GM21723 (cell line): ENCODE measurements around the gene POLE2.
"Not testable (repeated sequence)": the region's sequence is repeated elsewhere in the genome, so short reads cannot be mapped to it uniquely, and the experiment has no call there.

Source experiments
- ATAC-seq: cut with Tn5 transposase; IDR thresholded peaks from one replicate; pipeline ENCODE4 v1.9.1; 2021; ENCODE audit warnings: mild to moderate bottlenecking, moderate library complexity; ENCODE audit not compliant: unreplicated experiment

The POLE2 gene

DNA sequence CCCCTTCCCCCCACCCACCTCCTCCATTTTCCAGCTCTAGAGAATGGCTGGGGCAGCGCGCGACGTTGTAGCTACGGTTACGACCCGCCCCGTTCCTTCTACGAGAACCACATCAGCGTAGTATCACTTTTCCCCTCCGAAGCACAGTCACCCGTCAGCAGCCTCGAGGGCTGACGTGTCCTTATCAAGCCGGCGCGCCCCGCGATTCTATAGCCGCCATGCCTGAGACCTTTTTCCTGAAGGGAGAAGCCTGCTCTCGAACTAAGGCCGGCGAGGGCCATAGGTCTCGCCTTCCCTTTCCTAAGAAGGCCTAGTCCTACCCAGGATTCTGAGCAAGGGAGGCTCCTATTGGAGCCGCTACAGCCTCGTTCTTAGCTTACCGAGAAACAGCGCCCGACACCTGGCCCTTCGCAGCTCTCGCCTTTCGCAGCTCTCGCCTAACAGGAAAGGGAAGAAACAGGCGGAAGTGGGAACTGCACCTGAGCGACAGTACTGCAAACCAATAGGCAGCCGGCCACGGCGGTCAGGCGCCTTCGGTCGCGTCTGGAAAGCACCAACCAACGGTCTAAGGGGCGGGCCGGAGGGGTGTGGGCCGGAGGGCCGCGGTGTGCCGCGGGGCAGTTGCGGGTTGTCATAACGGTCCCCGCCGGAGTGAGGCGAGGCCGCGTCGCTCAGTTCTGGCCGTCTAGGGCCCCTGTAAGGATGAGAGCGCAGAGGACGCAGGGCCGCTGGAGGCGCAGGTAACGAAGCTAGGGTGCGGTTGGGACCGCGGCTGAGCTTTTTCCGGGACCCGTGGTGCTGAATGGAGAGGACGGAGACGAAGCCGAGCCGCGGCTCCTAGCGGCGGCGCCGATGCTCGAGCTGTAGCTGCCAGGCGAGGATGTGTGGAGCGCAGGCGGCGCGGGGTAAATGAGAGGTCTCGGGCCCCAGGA is 67.6 kb downstream of the POLE2 start, which contains the start of the genes MGAT2 and RPL36AL:
TSS of gene MGAT2 (plus strand) at position 618 of the 932 bp plus-strand sequence. CDS start 470 bp downstream, outside the sequence.
TSS of gene RPL36AL (minus strand) at position 445 of the 932 bp plus-strand sequence. CDS start 1,522 bp downstream, outside the sequence.
- ATAC-seq: peak; percentile 91

DNA sequence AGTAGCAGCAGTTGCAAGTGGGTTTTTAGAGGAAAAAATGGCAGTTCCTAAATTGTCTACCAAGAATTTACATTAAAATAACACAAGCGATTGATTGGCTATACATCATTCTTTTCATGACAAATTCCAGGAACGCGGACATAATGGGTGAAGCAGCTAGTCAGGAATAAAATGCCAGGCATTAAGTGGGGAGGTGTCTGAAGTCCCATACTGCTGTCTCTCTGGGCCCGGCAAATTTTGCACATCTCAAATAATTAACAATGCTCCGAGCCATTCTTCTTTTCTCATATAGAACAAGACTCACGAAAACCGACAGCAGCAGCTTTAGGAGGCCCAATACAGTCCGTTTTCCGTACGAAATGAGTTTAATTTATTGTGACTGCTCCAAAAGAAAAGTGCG is 68.3 kb downstream of the POLE2 start:
- ATAC-seq: no peak

DNA sequence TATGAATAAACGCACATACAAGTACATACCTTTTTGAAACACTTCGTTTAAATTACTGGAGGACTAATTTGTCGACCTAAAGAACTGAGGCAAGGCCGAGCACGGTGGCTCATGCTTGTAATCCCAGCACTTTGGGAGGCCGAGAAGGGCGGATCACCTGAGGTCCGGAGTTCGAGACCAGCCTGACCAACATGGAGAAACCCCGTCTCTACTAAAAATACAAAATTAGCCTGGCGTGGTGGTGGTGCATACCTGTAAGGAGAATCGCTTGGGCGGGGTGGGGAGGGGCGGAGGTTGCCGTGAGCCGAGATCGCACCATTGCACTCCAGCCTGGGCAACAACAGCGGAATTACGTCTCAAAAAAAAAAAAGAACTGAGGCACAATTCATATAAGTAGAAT is 68.7 kb downstream of the POLE2 start:
- ATAC-seq: not testable (repeated sequence)

DNA sequence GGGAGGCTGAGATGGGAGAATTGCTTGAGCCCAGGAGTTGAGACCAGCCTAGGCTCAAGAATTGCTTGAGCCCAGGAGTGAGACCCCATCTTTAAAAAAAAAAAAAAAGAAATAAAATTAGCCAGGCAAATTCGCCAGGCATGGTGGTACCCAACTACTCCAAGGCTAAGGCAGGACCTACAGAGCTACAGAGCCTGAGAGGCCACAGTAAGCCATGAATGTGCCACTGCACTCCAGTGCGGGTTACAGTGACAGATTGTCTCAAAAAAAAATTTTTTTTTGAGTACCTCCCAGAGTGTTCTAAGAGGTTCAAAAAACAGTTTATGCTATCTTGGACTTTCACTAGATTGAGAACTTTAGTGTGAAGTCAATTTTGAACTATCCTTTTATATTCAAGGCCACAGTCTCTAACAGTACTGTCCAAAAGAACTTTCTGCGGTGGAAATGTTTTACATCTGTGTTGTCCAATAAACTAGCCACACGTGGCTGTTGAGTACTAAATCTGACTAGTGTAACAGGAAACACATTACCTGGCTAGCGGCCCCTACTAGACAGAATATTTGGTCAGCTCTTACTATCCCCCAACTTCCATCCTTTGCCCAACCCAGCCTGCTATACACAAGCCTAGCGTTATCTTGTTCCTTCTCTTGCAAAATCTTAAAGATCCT is 70.0 kb downstream of the POLE2 start:
- ATAC-seq: no peak

DNA sequence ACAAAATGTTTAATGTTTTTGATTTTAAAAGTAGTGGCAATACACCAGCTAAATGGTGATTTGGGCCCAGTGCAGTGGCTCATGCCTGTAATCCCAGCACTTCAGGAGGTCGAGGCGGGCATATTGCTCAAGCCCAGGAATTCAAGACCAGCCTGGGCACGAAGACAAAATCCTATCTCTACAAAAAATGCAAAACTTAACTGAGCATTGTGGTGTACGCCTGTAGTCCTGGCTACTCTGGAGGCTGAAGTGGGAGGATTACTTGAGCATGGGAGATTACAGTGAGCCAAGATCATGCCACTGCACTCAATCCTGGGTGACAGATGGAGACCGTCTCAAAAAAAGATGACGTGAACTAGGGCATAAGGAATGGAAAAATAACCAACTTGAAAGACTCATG is 72.2 kb downstream of the POLE2 start:
- no peak for ATAC-seq

- ATAC-seq: no peak
Measured at GRCh38 chr14:49614196-49614595, 73.8 kb downstream of the POLE2 start.

- ATAC-seq: no peak
Measured at GRCh38 chr14:49612671-49613070, 75.3 kb downstream of the POLE2 start.

DNA sequence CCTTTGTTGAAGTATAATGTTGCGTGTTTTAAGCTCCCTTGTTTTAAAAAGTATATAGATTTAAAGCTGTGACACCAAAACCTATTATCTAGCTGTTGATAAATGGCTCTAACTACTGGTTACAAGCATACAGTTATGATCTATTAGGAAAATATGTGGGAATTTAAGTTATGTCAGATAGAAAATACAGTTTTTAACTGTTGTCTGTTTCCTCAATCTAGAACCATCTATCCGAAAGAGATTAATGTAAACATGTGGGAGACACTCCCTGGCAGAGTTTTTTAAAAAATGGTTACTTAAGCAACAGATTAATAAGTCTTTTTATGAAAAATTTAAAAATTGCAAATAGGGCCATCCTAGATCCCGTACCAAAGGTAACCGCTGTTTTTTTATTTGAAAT is 75.8 kb downstream of the POLE2 start:
- no peak for ATAC-seq

DNA sequence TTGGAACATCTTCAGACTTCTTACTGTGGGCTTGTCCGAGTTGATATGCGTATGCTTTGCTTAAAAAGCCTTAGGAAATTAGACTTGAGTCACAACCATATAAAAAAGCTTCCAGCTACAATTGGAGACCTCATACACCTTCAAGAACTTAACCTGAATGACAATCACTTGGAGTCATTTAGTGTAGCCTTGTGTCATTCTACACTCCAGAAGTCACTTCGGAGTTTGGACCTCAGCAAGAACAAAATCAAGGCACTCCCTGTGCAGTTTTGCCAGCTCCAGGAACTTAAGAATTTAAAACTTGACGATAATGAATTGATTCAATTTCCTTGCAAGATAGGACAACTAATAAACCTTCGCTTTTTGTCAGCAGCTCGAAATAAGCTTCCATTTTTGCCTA is 80.4 kb downstream of the POLE2 start:
- no peak for ATAC-seq

DNA sequence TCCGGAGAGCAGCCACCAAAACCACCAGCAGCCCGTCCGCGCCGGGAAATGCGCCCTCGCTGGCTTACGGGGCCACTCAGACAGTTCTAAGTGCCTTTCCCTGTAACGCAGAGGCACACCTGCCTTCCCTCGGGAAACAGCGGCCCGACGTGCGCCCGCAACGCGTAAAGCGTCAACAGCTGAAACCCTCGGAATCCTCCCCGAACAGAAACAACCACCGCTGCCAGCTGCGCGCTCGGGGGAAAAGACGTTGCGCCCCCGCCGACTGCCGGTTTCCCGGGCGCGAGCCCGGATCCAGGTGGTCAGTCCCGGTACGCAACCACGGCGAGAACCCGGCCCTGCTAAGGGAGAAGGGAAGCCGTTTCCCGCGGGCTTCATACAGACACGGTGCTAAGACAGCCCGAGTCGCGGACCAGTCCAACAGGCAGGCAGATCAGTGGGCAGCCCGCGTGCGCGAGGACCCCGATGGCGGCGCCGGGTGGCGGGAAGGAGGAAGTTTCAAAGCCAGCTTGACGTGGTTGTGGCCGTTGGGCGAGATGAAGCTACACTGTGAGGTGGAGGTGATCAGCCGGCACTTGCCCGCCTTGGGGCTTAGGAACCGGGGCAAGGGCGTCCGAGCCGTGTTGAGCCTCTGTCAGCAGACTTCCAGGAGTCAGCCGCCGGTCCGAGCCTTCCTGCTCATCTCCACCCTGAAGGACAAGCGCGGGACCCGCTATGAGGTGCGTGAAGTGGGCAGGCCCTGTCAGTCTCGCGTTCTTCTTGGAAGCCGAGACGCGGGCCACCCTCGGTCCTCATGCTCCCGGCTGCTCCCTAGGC is 89.3 kb downstream of the POLE2 start, which contains the start of gene LRR1:
TSS of gene LRR1 (plus strand) at position 456 of the 816 bp plus-strand sequence. CDS start at position 537, 81 bp downstream.
- peak; percentile 51 for ATAC-seq

GRCh38 chr14:49598189-49598484 is 89.9 kb downstream of the POLE2 start:
- no peak for ATAC-seq

DNA sequence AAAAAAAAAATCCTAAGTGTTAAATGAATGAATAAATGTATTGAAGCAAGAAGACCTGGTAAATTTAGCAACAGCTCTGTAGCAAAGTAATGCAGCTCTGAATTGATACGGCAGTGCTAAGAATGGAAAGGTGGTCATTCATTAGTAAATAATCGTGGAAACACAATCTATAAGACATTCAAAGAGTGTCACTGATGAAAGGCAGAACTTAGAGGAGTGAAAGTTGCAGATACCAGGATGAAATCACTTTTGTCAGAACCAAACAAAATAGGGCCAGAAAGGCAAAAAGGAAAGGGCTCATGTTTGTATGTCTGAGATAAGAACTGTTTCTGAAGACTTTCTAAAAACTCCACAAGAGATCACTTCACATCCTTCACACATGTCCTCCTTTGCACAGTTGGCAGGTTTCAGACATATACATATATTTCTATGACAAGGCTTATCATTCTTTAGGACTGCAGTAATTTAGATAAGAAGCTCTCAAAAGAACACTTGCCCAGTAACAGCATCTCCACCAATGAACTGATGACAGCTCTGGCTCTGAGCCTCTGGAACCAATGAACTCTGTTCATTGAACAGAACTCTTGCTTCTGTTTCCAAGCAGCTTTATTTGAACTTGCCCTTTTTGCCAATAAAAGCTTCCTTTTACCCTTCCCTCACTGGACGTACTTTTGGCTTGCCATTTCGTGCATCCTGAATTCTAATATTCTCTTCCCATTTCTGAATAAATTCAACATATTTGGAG is 93.5 kb downstream of the POLE2 start:
- ATAC-seq: peak; percentile 31
